SJSA1 (cell line): ENCODE data around the gene CCDC170. TPM values are rescaled to one million over a fixed set of nuclear protein-coding genes. Genes with fewer than 3 reads are reported as not detected.

ENCODE experiments used
- DNase-seq, 2 experiments: peaks; one replicate each; pipeline ENCODE4 v3.0.0-alpha.2; 2015 to 2020; ENCODE audit warnings: low spot score in 2 of 2, low read depth in 1 of 2
- H3K27ac ChIP-seq: fragments of 250-450 bp; sonication (Bioruptor Pico); 2 replicates; pipeline ENCODE4 v1.5.1; 2020; ENCODE audit warnings: mild to moderate bottlenecking, moderate library complexity
- H3K27me3 ChIP-seq: fragments of 250-450 bp; sonication (Bioruptor Pico); replicated peaks from 2 replicates; pipeline ENCODE4 v1.5.1; 2020; ENCODE audit warnings: mild to moderate bottlenecking, moderate library complexity
- H3K36me3 ChIP-seq: fragments of 250-450 bp; sonication (Bioruptor Pico); 2 replicates; pipeline ENCODE4 v1.5.1; 2020; ENCODE audit warnings: mild to moderate bottlenecking
- H3K4me1 ChIP-seq: fragments of 250-450 bp; sonication (Bioruptor Pico); replicated peaks from 2 replicates; pipeline ENCODE4 v1.6.1; 2021; ENCODE audit warnings: mild to moderate bottlenecking
- H3K4me3 ChIP-seq: fragments of 250-450 bp; sonication (Bioruptor Pico); 2 replicates; pipeline ENCODE4 v1.5.1; 2020; ENCODE audit warnings: mild to moderate bottlenecking
- H3K9me3 ChIP-seq: fragments of 250-450 bp; sonication (Bioruptor Pico); replicated peaks from 2 replicates; pipeline ENCODE4 v1.5.1; 2020; ENCODE audit warnings: mild to moderate bottlenecking
- total RNA-seq: library from RNA; depleted of rRNA; stranded (reverse); fragments of >200 nt; shearing (Covaris generic); gene quantifications from 2 replicates; pipeline ENCODE4 v1.2.3, GENCODE V29; 2014

CCDC170 gene
- total RNA-seq, 1 experiment from 2014 or later = 0.61 TPM

- no peaks in the 10 kb centered on the region for H3K4me1 ChIP-seq
- no peak overlapping the region for H3K4me3 ChIP-seq
- no peaks in the 10 kb centered on the region for H3K9me3 ChIP-seq
- H3K27me3 ChIP-seq = no peaks in the 10 kb centered on the region
- H3K27ac ChIP-seq = no peak overlapping the region
- DNase-seq = no peak
- no peaks in the 10 kb centered on the region for H3K36me3 ChIP-seq
Observed at GRCh38 chr6:151620179-151620578, 126.4 kb downstream of the CCDC170 start.

DNA sequence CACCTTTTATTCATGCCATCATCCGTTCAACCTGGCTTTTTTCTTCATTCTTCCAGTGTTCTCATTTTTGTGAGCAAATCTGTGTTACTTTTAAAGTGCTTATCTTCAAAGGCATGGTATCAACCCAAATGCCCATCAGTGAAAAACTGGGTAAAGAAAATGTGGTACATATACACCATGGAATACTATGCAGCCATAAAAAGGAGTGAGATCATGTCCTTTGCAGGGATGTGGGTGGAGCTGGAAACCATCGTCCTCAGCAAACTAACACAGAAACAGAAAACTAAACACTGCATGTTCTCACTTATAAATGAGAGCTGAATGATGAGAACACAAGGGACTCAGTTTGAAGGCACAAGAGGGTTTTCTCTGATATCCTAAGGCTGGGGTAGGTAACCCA is 130.3 kb downstream of the CCDC170 start:
- no peak overlapping the region for H3K4me3 ChIP-seq
- H3K27me3 ChIP-seq = no peaks in the 10 kb centered on the region
- H3K36me3 ChIP-seq = no peaks in the 10 kb centered on the region
- H3K9me3 ChIP-seq = no peaks in the 10 kb centered on the region
- DNase-seq = no peak
- no peaks in the 10 kb centered on the region for H3K4me1 ChIP-seq
- no peak overlapping the region for H3K27ac ChIP-seq

DNA sequence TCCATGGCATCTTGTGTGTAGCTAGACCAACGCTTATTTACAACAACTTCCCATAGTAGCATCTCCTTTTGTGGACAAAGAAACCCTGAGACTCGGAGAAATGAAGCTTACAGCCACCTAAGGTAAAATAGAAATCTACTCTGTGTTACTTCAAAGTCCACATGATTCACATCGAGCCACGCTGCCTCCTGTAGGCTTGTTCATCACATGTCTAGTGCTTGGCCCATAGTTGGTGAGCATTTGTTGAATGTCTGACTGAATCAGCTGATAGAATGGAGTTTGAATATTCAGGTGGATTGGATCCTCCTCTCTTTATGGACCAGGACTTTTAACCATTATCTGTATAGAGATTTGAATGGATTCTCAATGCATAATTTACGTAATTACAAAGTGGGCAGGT is 130.7 kb downstream of the CCDC170 start:
- Histone ChIP-seq H3K9me3 (no peaks in the 10 kb centered on the region), H3K4me1 (no peaks in the 10 kb centered on the region), H3K36me3 (no peaks in the 10 kb centered on the region), H3K27ac (no peak overlapping the region), H3K4me3 (no peak overlapping the region), H3K27me3 (no peaks in the 10 kb centered on the region)
- no peak for DNase-seq

DNA sequence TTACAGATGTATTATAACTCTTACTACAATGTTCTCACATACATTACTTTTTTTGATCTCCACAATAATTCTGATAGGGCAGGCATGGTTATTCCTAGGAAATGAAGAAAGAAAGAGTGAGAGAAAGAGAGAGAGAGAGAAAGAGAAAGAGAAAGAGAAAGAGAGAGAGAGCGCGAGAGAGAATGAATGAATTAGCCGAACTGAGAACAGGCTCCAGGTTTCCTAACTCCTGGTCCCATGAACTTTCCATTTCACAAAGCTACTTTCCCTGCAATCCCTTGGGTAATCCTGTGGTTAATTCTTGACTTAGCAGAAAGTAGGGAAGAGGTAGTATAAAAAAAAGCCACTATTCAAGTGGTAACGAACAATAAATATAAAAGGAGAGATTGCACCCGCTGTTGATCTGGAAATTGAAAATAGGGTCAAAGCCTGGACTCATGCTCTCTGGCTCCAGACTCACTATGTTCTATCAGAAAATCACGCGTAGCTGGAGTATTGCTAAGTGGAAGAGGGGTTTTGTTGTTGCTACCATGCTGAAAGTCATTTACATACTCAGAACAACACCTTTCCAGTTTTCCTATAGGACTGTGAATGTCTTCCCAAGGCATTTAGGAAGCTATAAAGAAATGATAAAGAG is 131.2 kb downstream of the CCDC170 start:
- Histone ChIP-seq H3K27ac (no peak overlapping the region), H3K4me1 (no peaks in the 10 kb centered on the region), H3K36me3 (no peaks in the 10 kb centered on the region), H3K9me3 (no peaks in the 10 kb centered on the region), H3K4me3 (no peak overlapping the region), H3K27me3 (no peaks in the 10 kb centered on the region)
- no peak for DNase-seq

DNA sequence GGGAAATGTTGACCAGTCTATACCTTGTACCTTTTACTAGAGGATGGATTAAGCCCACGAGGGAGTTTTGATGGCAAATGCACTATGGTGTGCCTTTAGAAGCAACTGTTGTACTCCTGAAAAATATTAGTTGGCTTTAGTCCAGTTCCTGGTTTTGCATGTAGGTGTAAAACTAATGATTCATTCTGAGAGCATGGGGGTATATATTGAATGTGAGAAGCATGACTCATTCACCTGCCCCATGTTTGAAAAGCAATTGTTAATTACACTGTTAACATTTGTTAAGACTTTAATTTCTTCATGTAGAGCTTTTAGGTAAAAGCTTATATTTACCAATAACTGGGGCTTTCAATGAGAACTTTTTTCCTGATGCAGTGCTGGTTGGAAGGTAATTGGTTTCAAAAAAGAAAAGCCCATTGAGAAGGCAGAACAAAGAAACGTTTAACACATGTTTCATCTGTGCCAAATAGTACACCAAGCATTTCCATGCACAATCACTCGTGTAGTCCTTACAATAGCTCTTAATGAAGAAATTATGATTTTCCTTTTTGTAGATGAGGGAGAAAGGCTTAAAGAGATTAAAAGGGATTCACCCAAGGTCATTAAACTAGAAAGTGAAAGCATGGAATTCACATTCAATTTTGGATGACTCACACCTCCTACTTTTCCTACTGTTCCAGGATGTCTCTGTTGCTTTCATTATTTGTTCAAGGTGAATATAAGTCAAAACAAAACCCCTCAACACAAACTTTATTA is 134.1 kb downstream of the CCDC170 start:
- no peaks in the 10 kb centered on the region for H3K9me3 ChIP-seq
- DNase-seq = no peak
- no peaks in the 10 kb centered on the region for H3K4me1 ChIP-seq
- no peaks in the 10 kb centered on the region for H3K36me3 ChIP-seq
- H3K4me3 ChIP-seq = no peak overlapping the region
- 0 out of 2 replicates have a peak, but pooled peaks cover 3% of the 10 kb centered on the region for H3K27me3 ChIP-seq
- no peak overlapping the region for H3K27ac ChIP-seq

GRCh38 chr6:151629791-151630190 is 136.0 kb downstream of the CCDC170 start:
- Histone ChIP-seq H3K27ac (no peak overlapping the region), H3K36me3 (no peaks in the 10 kb centered on the region), H3K9me3 (no peaks in the 10 kb centered on the region), H3K4me3 (no peak overlapping the region), H3K27me3 (0 out of 2 replicates have a peak, but pooled peaks cover 3% of the 10 kb centered on the region), H3K4me1 (no peaks in the 10 kb centered on the region)
- no peak for DNase-seq

DNA sequence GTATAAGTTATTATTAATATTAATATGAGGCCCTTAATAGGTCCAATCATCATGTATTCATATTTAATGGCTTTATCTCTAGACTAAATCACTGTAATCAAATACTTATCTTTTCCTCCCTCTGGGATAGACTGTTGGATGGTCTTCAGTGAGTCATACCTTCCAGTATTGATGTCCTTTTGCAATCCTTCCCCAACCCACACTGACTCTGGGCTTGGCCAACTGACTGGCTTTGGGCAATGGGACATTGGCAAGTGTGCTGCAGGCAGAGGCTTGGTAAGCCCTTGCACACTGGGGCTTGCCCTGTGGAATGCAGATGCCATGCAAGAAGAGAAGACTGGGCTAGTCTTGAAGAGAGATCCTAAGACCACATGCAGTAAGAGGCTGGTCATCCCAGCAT is 136.6 kb downstream of the CCDC170 start:
- Histone ChIP-seq H3K27ac (no peak overlapping the region), H3K9me3 (no peaks in the 10 kb centered on the region), H3K4me3 (no peak overlapping the region), H3K27me3 (0 out of 2 replicates have a peak, but pooled peaks cover 3% of the 10 kb centered on the region), H3K36me3 (no peaks in the 10 kb centered on the region), H3K4me1 (no peaks in the 10 kb centered on the region)
- no peak for DNase-seq

DNA sequence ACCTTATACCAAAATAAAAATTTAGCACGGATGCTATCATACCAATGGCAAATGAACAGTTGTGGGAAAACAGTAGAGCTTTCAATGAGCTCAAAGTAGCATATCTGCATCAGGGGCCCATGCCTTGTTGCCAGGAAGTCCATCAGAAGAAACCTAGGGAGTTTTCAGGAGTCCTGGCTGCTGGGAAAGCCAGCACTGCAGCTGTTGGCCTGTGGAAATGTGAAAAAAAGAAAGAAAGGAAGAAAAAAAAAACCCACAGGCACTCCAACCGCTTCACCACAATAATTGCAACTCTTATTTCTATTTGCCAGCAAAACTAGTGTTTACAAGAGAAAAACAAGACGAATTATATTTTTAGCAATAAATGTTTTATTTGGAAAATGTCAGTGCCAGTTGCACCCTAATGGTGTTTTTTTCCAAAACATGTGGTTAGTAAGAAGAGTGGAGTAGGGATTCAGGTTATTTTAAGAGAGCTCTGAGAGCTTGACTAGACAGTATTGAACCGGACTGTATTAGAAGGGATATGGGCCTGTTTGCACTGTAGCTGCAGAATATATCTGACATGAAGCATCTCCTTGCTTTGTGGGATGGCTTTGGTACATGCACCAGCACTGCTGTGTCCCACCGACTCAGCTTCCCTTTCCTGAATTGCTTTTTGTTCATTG is 137.3 kb downstream of the CCDC170 start:
- 0 out of 2 replicates have a peak, but pooled peaks cover 3% of the 10 kb centered on the region for H3K27me3 ChIP-seq
- H3K9me3 ChIP-seq = no peaks in the 10 kb centered on the region
- no peaks in the 10 kb centered on the region for H3K4me1 ChIP-seq
- DNase-seq = no peak
- H3K36me3 ChIP-seq = no peaks in the 10 kb centered on the region
- H3K27ac ChIP-seq = no peak overlapping the region
- no peak overlapping the region for H3K4me3 ChIP-seq

GRCh38 chr6:151632415-151632987 is 138.7 kb downstream of the CCDC170 start:
- Histone ChIP-seq H3K9me3 (no peaks in the 10 kb centered on the region), H3K27me3 (0 out of 2 replicates have a peak, but pooled peaks cover 3% of the 10 kb centered on the region), H3K4me3 (no peak overlapping the region)

GRCh38 chr6:151633526-151634335 is 139.9 kb downstream of the CCDC170 start:
- Histone ChIP-seq H3K27me3 (0 out of 2 replicates have a peak, but pooled peaks cover 3% of the 10 kb centered on the region), H3K9me3 (no peaks in the 10 kb centered on the region), H3K4me1 (no peaks in the 10 kb centered on the region), H3K4me3 (no peak overlapping the region), H3K36me3 (no peaks in the 10 kb centered on the region), H3K27ac (no peak overlapping the region)
- DNase-seq = no peak

More at GRCh38 chr6:151632415-151632987, 138.7 kb downstream of the CCDC170 start:
- Histone ChIP-seq H3K36me3 (no peaks in the 10 kb centered on the region), H3K27ac (no peak overlapping the region), H3K4me1 (no peaks in the 10 kb centered on the region)
- DNase-seq = no peak

GRCh38 chr6:151634336-151634720 is 140.5 kb downstream of the CCDC170 start:
- H3K4me3 ChIP-seq = no peak overlapping the region
- no peaks in the 10 kb centered on the region for H3K36me3 ChIP-seq
- DNase-seq = no peak
- no peaks in the 10 kb centered on the region; the same call in 1 of the 2 replicates for H3K9me3 ChIP-seq
- H3K27me3 ChIP-seq = 0 out of 2 replicates have a peak, but pooled peaks cover 3% of the 10 kb centered on the region
- H3K4me1 ChIP-seq = no peaks in the 10 kb centered on the region
- H3K27ac ChIP-seq = no peak overlapping the region

- Histone ChIP-seq H3K27me3 (0 out of 2 replicates have a peak, but pooled peaks cover 3% of the 10 kb centered on the region), H3K9me3 (no peaks in the 10 kb centered on the region; the same call in 1 of the 2 replicates), H3K4me3 (no peak overlapping the region)
Observed at GRCh38 chr6:151635741-151636140, 141.9 kb downstream of the CCDC170 start.

GRCh38 chr6:151637814-151638213 is 144.0 kb downstream of the CCDC170 start:
- no peak for DNase-seq
- H3K27ac ChIP-seq = no peak overlapping the region
- H3K36me3 ChIP-seq = no peaks in the 10 kb centered on the region
- no peaks in the 10 kb centered on the region for H3K4me1 ChIP-seq
- no peak overlapping the region for H3K4me3 ChIP-seq
- no peaks in the 10 kb centered on the region; the same call in 1 of the 2 replicates for H3K9me3 ChIP-seq
- no peaks in the 10 kb centered on the region for H3K27me3 ChIP-seq

More at GRCh38 chr6:151635741-151636140, 141.9 kb downstream of the CCDC170 start:
- Histone ChIP-seq H3K4me1 (no peaks in the 10 kb centered on the region), H3K27ac (no peak overlapping the region), H3K36me3 (no peaks in the 10 kb centered on the region)
- DNase-seq = no peak
